ENCODE results near the gene CORO6. TPM values are rescaled to one million over a fixed set of nuclear protein-coding genes. Genes with fewer than 3 reads are reported as not detected.

CORO6 gene
- total and polyA plus RNA-seq, 2 of the 13 experiments (the other 11 are each of a cell fraction or from before 2014, with no cell fraction given) = 0.42 to 0.82 TPM

- peak; percentile 41; the same call in 1 of the 2 replicates for TF ChIP-seq ZBTB10 (CRISPR knock-in tag; IDR thresholded peaks at IDR 0.05; ENCODE audit: borderline replicate concordance)
- peak; percentile 21; the same call in 1 of the 2 replicates for TF ChIP-seq ZBTB20 (CRISPR knock-in tag; IDR thresholded peaks at IDR 0.05; ENCODE audit: borderline replicate concordance, low read depth)
- 0 out of 2 replicates have a peak, but pooled peaks have one; percentile 11 for TF ChIP-seq ZNF557 (CRISPR knock-in tag; IDR thresholded peaks at IDR 0.05)
- TF ChIP-seq MYPOP (CRISPR knock-in tag; IDR thresholded peaks at IDR 0.05) = no peak
Measured at GRCh38 chr17:29573871-29574731, 48.6 kb downstream of the CORO6 start (continued).

- H3K4me3 ChIP-seq (replicated peaks in 1 of 3; ENCODE audit: insufficient read depth in 1 of 3, low read depth in 2 of 3, low read length in 3 of 3) = no peak overlapping the region
- H3K27ac ChIP-seq (ENCODE audit: extremely low read length, insufficient read depth, low read length) = no peak overlapping the region
- no TSS peak for BruUV-seq (replicated peaks)
- peaks cover 4 to 17% of the 10 kb centered on the region in 2 experiments; a peak in 3 of 5 replicates for H3K36me3 ChIP-seq (replicated peaks in 1 of 2; ENCODE audit: control insufficient read depth in 1 of 2, insufficient read depth in 2 of 2, low read length in 2 of 2)
- ATAC-seq (no peak), FAIRE-seq (no peak), DNase-seq (ENCODE audit: low spot score) (no peak)
- ChIA-PET POLR2A (no interaction called here), CTCF (ENCODE audit: low intra/inter-chr PET ratio, low total read pairs) (no interaction called here)
- WGBS (ENCODE audit: low lambda C conversion rate) = 97% methylated on average over 4 of the region's 6 CpGs
- TF ChIP-seq RBFOX2 (IDR thresholded peaks at IDR 0.05; ENCODE audit: low read depth, low read length) = 0 out of 2 replicates have a peak, but pooled peaks have one; percentile 3
- TF ChIP-seq TIGD3 (CRISPR knock-in tag; IDR thresholded peaks at IDR 0.05; ENCODE audit: borderline replicate concordance) = no peak
- peak; percentile 26 for TF ChIP-seq POLR2G (IDR thresholded peaks at IDR 0.05; ENCODE audit: low read depth, low read length)
- no peak overlapping the region for H3K9ac ChIP-seq (ENCODE audit: insufficient read depth, low read depth, low read length)
- H3K27me3 ChIP-seq (ENCODE audit: control insufficient read depth in 1 of 2, insufficient read depth in 2 of 2, low read length in 2 of 2) = no peaks in the 10 kb centered on the region
- in situ Hi-C loops (cut with HindIII; ENCODE audit: extremely low pct_ligation_motif_present, low pct_unique_long_range_greater_than_20kb) = no loop called here
- no peaks in the 10 kb centered on the region for H3K9me3 ChIP-seq (ENCODE audit: low read length)
- peaks cover 32% of the 10 kb centered on the region for H3K4me1 ChIP-seq (ENCODE audit: insufficient read depth, low read length)
- intact Hi-C loops (cut with micrococcal nuclease; ENCODE audit: unreplicated experiment) = no loop called here
- no peaks in the 10 kb centered on the region for H4K20me1 ChIP-seq (ENCODE audit: insufficient read depth, low read length)
- H2AFZ ChIP-seq (ENCODE audit: low read length) = no peak overlapping the region
- H3K4me2 ChIP-seq (ENCODE audit: low read depth, low read length) = no peak overlapping the region
- no peaks in the 10 kb centered on the region for H3K79me2 ChIP-seq (ENCODE audit: insufficient read depth, low read length)
Measured at GRCh38 chr17:29573558-29573869, 49.2 kb downstream of the CORO6 start.
